Skin epidermis (tissue), 12 donors: ENCODE measurements around the gene UBE2E2.

Source experiments
- H3K27ac ChIP-seq, 21 experiments: fragments of 200-600 bp; sonication (generic) in 11 of 21; one replicate each; pipeline ENCODE4 v1.5.0; 2020; ENCODE audit warnings: mild to moderate bottlenecking in 3 of 21, inconsistent platforms in 2 of 21, moderate library complexity in 2 of 21
- H3K4me3 ChIP-seq, 7 experiments: fragments of 200-600 bp; sonication (generic) in 2 of 7; one replicate each; pipeline ENCODE4 v1.5.0; 2020; ENCODE audit warnings: inconsistent platforms in 2 of 7, mild to moderate bottlenecking in 2 of 7, moderate library complexity in 1 of 7

Gene UBE2E2

DNA sequence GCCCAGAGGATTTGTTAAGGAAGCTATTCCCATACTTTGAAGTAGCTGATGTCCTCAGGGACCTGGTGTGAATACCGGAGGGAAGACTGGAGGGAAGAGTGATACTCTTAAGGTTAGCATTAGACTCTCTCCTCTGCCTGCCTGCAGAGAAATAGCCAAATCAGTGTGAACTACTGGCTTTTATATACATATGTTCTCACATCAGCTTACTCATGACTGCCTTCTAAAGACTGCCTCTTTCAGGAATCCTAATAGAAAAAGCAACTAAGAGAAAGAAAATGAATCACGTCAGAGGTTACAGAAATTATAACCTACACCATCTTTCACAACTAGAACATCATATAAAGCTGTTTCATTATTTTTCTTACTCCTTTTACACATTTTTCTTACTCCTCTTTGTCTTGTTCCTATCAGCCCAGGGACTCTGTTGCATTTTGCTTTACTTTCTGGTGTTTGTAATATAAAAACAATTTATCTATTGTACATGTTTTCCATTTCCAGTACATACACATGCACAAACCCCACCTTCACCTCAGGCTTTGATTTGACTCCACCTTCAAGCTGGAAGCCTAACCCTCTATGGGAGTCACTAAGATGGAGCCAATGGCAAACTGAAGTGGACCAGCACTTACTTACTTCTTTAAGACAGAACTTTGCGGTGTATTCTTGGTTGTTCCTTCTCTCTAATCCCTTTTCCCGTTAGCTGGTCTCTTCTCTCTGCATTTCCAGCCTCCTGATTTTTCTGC lies 345.0 kb downstream of the UBE2E2 start:
- H3K4me3 ChIP-seq: no peak overlapping the region
- H3K27ac ChIP-seq: no peak overlapping the region

DNA sequence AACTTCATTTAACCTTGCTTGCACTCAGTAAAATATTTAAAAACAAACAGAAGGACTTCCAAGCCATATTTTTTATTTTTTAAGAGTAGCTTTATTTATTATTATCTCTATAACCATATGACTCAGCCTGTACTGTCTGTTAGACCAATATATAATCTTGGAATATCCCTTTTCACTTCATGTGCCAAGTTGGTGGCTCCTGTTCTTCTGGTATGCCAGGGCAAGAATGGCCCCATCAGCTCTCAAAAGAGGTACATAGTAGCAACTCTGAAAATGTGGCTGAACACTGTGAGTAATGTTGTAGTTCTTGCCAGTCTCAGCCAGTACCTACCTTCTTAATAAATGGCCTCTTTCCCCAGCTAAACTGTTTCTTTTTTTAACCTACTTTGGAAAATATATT lies 345.6 kb downstream of the UBE2E2 start:
- Histone ChIP-seq H3K4me3 (no peak overlapping the region), H3K27ac (no peak overlapping the region)

DNA sequence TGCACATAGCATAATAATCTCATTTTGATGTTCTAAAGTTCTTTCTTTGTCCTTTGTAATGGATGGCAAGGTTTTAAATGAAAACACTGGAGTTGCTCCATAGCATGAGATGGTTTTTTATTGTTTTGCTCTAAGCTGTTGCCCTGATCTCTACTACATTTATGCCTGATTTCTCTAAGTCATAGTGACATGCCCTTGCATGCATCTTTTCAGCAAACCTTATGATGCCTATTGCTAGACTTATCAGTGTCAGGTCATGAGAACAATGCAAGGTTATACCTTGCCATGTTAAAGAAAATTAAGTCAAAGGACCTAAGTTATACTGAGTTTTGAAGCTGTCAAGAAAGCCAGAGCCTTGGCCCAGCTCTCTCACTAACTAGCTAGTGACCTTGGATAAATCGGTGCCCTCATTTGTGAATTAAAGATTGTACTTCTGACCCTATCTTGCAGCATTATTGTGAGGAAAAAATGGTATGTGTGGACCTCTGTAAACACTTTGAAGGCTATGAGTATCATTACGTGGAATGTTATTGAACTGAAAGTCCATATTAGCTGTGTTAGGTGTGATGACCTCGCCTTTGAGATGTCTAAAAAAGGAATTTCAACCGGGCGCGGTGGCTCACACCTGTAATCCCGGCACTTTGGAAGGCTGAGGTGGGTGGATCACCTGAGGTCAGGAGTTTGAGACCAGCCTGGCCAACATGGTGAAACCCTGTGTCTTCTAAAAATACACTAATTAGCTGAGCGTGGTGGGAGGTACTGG lies 346.2 kb downstream of the UBE2E2 start:
- H3K27ac ChIP-seq: no peak overlapping the region
- no peak overlapping the region for H3K4me3 ChIP-seq

DNA sequence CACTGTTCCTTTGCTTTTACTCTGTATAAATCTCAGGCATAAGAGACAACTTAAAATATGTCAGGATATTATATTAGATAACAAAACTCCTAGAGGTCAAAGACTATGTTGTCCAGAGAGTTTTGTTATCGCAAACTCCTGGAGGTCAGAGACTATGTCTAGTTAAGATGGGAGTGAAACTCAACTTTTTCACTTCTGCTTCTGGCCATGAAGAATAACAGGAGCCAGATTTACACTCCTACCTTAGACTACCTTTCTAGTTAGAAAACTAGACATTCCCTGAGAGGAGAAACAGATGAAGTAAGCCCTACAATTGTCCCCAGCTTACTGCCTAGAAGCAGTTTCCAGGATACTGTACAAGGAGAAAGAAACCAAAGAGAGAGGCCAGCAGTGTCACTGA lies 347.3 kb downstream of the UBE2E2 start:
- no peak overlapping the region for H3K27ac ChIP-seq
- H3K4me3 ChIP-seq: no peak overlapping the region

DNA sequence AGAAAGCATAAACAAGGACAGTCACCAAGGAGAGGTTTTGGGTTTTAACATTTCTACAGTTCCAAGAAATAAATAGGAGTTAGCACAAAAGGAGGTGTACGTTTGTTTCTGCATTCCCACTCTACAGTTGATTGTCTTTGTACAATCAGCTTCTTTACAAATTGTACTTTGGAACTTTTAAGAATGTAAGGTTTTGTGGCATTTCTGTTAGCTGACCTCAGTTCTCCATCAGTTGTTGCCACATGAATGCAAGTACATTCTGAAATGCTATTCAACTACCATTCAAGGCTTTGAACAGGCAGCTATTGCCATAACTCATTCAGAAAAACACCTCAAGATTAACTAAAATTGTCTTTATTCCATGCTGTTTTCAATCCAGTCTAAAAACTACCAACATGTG lies 349.4 kb downstream of the UBE2E2 start:
- Histone ChIP-seq H3K27ac (no peak overlapping the region), H3K4me3 (no peak overlapping the region)

DNA sequence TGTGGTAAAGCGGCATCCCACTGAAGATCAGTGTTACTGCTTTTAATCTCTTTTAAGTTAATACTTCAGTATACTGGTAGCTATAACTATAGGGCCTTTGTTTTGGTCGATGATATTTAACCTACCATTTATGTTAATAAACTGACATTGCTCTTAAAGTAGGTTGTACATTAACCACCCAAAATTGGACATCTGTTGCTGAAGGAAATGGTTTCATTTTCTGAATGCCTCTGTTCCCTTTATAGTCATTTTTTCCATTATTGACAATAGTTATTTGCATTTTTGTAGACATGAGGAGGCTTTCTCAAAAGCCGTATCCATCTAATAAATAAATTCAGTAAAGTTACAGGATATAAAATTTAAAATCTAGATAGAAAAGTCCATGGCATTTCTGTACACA lies 350.2 kb downstream of the UBE2E2 start:
- Histone ChIP-seq H3K4me3 (no peak overlapping the region), H3K27ac (no peak overlapping the region)

DNA sequence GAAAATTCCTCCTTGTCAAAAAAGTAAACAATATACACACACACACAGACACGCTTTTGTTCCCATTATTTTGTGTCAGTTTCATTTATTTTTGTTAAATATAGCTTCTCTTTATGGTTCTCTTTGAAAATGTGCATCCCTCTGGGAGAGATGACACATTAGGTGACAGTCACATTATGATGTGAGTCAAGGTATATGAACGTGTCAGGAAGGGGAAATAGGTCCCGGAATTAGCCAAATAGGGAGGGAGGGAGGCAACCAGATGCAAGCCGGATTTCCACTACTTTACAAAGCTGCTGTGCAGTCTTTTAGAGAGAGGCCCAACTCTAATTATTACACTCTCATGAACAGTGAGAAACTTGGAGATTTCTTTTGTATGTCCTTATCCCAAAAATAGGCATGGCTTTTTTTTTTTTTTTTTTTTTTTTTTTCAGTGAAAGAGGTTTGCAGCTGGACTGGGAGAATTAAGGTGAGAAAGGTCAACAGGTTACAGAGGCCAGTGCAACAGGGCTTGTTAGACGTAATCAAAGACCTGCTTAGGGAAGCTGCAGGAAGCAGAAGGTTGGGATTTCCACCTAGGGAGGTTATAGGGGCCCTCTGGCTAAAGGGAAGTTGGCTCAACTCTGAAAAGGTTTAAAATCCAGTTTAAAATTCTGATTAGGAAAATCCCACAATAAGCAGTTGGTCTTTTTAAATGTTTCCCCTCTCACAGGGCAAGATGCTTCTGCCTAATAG lies 362.1 kb downstream of the UBE2E2 start:
- Histone ChIP-seq H3K27ac (no peak overlapping the region), H3K4me3 (no peak overlapping the region)

DNA sequence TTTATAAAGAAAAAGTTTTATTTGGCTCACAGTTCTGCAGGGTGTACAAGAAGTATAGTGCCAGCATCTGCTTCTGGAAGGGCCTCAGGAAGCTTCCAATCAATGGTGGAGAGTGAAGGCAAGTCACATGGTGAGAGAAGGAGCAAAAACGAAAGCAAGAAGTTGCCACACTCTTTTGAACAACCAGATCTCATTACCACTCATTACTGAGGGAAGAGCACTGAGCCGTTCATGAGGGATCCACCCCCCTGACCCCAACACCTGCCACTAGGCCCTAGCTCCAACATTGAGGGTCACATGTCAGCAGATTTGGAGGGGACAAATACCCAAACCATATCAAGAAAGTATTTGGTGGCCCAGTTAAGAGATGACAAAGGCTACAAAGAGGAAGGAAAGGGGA lies 363.4 kb downstream of the UBE2E2 start:
- H3K27ac ChIP-seq: no peak overlapping the region
- H3K4me3 ChIP-seq: no peak overlapping the region

DNA sequence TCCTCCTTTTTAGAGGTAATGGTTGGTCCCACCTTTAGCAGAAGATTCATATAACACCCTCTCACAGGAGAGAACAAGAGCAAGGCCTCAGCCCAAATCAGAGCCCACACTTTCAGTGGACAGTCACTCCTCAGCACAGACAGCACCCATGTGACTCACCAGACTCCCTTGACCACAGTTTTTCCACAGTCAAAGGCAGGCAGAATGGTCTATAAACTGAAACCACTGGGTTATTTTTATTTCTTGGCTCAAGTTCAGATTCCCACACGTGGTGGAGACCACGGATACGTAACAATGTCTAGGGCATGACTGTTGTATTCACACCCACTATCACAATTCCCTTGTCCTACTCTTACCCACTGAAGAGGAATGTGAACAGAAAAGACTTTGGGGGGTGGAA lies 364.8 kb downstream of the UBE2E2 start:
- no peak overlapping the region for H3K4me3 ChIP-seq
- H3K27ac ChIP-seq: no peak overlapping the region

DNA sequence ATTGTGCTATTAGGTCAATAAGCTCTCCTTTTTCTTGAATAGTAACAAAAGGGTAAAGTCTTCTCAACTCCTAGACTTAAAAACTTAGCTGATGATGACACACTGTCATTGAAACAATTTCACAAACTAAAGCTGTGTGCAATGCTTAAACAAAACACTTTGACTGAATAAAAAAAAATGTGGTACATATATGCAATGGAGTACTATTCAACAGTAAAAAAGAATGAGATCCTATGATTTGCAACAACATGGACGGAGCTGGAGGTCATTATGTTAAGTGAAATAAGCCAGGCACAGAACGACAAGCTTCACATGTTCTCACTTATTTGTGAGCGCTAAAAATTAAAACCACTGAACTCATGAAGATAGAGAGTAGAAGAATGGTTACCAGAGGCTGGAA lies 370.7 kb downstream of the UBE2E2 start:
- Histone ChIP-seq H3K27ac (no peak overlapping the region), H3K4me3 (no peak overlapping the region)

DNA sequence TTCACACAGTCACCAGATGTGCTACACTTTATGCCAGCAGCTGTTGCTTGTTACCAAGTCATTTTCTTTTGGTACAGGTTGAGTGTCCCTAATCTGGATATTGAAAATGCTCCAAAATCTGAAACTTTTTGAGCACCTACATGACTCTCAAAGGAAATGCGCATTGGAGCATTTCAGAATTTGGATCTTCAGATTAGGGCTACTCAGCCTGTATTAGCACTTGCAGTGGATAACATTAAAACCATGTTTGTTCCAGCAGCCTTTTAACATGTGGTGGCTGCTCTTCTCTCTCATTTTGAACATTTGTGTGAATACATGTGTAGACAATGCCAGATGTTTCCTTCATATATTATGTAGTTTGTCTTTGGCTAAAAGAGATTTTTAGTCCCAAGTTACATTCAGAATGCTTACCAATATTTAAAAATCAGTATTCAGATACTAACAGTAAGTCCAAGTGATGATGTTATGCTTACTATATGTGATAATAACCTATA lies 371.7 kb downstream of the UBE2E2 start:
- Histone ChIP-seq H3K27ac (no peak overlapping the region), H3K4me3 (no peak overlapping the region)

DNA sequence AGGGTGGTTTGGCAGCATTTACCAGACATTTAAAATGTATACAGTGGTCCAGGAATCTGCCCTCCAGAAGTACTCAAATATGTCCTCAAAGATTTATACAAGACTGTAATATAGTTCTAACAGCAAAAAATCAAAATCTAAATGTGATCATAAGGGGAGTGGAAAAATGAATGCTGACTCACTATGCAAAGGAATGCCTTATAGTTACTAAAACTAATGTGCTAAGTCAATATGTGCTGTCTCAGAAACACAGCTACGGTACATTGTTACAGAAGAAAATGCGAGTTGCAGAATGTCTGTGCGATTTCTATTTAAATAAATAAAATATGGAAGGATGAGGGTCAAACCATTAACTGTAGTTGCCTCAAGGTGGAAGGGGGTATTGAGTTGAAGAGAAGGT lies 372.6 kb downstream of the UBE2E2 start:
- Histone ChIP-seq H3K27ac (no peak overlapping the region), H3K4me3 (no peak overlapping the region)

DNA sequence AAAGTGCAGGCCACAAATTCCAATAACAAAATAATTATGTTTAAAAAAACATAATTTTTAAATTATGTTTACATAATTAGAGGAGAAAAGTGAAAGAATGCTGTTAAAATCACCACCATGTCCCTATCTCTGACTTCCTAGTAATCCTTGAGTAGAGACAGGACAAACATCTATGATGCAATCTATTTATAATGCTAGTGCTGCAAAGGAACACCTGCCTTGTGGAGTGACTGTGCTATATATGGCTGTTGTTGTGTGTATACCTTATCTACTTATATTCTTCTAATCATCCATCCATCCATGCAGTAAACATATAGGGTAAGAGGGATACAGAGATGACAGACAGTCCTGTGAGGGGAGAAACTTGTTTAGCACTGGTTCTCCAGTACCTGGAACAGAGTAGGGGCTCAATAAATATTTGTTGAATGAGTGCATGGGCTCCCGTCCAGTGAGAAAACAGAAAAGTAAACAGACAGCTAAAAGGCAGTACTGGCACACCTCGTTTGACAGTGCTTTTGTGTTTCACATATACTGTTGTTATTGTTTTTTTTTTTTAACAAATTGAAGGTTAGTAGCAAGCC lies 373.3 kb downstream of the UBE2E2 start:
- H3K4me3 ChIP-seq: no peak overlapping the region
- H3K27ac ChIP-seq: no peak overlapping the region

DNA sequence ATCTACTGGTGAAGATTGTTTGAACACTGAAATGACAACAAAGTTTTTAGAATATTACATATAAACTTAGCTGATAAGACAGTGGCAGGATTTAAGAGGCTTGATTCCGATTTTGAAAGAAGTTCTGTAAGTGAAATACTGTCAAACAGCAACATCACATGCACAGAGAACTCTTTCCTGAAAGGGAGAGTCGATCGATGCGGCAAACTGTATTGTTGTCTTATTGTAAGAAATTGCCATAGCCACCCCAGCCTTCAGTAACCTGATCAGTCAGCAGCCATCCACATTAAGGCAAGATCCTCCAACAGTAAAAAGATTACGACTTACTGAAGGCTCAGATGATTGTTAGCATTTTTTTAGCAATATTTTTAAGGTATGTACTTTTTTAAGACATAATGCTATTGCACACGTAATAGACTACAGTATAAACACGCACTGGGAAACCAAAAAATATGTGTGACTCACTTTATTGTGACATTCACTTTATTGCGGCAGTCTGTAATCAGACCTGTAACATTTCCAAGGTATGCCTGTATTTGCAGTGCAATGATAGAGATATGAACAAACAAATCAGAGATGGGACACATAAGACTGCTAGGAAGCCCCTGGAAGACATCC lies 377.1 kb downstream of the UBE2E2 start:
- H3K27ac ChIP-seq: no peak overlapping the region
- H3K4me3 ChIP-seq: no peak overlapping the region

DNA sequence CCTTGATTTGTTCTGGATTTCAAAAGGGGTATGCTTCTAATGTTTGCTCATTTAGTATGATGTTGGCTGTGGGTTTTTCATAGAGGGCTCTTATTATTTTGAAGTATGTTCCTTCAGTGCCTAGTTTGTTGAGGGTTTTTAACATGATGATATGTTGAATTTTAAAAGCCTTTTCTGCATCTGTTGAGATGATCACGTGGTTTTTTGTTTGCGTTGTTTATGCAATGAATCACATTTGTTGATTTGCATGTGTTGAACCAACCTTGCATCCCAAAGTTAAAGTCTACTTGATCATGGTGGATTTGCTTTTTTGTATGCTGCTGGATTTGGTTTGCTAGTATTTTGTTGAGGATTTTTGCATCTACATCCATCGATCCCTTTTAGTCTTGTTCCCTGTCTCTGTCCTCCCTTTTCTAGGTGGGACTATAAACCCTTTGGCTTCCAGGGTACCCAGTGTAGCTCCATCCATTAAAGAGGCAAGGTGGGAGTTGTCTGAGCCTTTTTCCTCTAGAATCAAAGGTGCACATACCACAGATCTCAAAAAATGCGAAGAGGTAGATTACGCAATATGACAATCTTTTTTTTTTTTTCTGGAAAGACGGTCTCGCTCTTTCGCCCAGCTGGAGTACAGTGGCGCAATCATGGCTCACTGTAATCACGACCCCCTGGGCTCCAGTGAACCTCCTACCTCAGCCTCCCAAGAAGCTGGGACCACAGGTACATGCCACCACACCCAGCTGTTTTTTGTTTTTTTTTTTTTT lies 381.0 kb downstream of the UBE2E2 start:
- no peak overlapping the region for H3K27ac ChIP-seq
- H3K4me3 ChIP-seq: no peak overlapping the region

DNA sequence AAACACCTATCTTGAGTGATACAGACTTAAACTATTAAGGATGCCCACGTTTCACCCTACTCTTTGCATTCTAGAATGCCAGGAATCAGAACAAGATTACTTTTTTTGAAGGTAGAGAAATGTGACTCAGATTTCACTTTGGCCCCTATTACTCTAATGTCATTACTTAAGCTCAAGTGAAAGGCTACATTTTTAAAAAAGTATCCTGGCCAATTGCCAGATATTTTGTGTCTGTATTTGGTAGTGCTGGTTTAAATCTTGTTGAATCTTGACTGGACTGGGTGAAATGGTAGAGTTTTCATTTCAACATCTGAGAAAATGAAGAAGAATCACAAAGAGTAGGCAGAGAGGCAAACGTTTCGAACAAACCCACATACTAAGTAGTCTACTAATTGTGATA lies 384.4 kb downstream of the UBE2E2 start:
- no peak overlapping the region for H3K4me3 ChIP-seq
- H3K27ac ChIP-seq: no peak overlapping the region

DNA sequence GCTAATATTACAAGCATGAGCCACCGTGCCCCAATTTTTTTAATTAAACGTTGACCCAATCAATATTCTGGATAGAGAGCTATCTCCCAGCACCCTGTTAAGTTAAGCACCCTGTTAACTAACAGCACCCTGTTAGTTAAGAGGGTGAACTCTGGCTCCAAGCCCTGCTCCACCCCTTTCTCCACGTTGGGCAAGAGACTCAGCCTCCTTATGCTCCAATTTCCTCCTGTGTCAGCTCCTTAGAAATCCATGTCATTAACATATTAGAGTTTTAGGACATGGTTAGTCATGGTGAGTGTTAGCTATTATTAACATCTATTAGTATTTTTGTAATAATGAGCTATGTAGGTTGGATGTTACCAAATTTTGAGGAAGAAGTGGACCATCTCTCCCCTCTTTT lies 385.4 kb downstream of the UBE2E2 start:
- Histone ChIP-seq H3K4me3 (no peak overlapping the region), H3K27ac (no peak overlapping the region)

DNA sequence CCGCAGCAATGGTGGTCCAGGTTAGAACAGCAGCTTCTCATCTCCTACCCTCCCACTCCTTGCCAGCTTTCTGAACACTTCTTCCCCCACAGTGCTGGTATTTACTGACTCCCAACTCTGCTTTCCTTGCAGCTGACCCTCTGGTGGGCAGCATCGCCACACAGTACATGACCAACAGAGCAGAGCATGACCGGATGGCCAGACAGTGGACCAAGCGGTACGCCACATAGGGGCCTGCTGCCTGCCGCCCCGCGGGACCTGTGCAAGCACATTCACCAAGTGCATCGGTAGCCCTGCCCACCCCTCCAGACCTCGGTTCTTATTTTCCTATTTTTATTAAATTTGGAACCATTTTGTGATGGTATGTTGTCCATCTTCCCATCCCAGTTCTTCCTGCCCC lies 386.5 kb downstream of the UBE2E2 start:
- Histone ChIP-seq H3K27ac (no peak overlapping the region), H3K4me3 (no peak overlapping the region)
